ENCODE results near the gene AGBL3.
"Not testable (repeated sequence)": the region's sequence is repeated elsewhere in the genome, so short reads cannot be mapped to it uniquely, and the experiment has no call there.

The AGBL3 gene

DNA sequence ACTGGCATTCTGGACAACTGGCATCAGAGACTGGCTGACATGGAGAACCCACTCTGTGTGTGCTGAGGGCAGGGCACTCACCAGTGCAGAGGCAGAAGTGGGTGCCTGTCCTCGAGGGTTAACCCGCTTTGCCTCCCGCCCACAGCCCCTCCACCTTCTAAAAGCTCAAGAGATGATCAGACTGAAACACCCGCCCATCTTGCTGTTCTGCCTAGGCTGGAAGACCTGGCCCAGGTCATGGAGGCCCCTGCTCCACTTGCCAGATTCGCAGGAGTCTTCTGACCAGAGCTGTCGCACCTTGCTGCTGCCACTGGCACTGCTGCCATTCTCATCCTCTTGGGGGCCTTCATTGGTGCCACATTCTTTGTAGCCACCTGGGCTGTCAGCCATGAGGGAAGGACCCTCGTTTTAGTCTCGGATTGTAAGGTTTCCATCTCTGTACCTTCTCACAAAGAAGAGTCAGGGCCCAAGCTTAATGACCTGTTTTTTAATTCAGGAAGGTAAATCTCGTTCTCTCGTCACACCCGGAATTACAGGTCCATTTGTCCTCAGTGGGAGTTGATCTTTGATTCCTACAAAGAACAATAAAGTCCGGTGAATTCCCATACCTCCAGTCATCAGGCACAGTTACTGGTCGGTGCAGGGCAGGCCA is 182.3 kb downstream of the AGBL3 start:
- no peak for DNase-seq (ENCODE audit: low spot score)

DNA sequence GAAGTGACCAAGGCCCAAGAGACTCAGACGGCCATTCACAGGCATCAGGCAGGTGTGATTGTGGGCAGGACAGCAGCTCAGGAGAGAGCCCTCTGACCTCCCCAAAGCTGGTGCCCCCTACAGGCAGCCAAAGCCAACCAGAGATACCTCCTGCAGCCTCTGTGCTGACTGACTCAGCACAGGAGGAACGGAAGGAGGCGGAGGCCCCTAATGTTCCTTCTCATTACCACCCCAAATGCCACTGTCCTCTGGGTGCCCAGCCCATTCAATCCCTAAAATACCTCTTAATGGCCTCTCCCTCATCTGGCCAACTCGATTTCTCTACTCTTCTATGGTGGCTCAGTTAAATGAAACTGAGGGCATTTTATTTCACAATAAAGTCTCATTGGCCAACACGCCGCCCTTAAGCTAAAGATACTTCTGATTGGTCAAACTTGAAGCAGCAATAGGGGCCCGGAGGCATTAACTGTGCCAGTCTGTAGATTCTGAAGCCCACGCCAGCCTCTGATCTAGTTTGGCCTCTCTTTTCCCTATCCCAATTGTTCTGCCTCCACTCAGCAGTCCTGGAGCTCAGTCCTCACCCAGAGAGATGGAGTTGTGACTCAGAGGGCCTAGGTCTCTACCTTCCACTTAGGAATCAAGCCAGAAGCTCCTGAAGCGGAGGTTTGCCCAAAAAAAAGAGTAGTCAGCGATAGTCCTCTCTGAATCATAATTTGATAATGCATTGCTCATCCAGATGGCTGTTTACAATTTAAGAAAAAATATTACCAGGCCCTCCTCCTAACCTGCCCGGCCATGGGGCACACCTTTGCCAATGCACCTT is 183.0 kb downstream of the AGBL3 start:
- no peak for DNase-seq (ENCODE audit: low spot score)

DNA sequence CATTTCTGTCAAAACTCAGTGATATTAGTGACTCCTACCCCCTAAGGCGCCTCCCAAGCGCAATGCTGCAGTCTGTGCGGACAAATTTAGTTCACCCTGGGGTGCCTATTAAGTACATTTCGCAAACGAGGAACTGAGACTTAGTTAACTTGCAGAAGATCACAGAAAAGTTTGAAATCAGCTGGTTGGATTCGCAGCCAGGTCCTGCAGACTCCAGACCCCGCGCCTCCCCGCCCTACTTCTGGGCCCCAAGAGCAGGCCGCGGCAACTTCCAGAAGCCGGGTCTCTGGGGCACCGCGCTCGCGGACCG is 183.6 kb downstream of the AGBL3 start:
- DNase-seq (ENCODE audit: low spot score), result no peak

DNA sequence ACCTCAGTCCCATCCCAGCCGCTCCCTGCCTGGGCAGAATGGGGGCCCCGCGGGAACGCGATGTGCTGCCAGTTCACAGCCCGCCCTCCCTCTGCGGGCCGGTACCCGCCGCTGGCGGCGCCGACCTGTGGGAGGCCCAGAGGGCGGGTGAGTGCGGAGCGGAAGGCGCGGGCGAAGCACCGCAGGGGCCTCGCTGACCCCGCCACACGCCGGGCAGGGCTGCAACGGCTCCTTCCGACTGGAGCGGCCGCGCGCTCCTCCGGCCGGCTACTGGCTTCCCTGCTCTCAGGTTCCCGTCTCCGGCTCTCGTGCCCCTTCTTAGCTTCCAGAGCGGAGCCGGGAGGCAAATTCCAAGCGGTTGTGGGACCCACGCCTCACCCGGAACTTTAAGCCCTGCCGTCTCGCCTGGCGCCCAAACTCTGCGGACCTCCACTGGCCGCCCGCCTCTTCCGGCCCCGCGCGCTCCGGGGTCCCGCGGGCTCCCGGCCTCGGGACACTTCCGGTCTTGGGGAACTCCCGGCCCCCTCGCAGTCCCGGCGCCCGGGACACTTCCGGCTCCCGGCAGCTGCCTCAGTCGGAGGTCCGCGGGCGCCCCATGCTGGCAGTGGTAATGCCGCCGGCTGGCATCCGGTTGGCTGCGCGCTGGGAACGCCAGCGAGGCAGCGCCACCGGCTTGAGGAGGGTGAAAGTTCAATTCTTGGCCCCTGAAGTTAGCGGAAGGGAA is 184.1 kb downstream of the AGBL3 start, which contains the start of gene CYREN:
Gene CYREN, minus strand, starts transcription at position 434 of the 724 bp plus-strand sequence. CDS start 1,785 bp downstream, outside the sequence.
- peak; percentile 95 for DNase-seq (ENCODE audit: low spot score)

DNA sequence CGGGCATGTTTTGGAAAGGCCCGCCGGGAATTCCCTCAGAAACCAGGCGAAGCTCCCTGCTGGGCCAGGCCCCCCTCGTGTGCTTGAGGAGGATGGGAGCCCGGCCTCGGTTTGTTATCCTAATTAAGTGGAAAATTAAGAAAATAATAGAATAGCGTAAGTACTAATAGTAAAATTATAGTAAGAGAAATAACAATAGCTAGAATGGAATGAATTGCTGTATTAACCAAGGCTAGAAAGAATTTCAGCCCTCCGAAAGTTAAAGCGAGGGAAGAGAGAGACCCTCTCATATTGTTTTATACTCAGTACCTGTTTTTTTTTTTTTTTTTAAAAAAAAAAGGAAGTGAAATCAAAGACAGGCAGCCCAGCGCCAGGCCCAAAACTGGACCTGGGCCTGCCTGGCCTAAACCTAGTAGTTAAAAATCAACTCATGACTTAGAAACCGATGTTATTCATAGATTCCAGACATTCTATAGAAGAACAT is 184.7 kb downstream of the AGBL3 start:
- not testable (repeated sequence) for DNase-seq (ENCODE audit: low spot score)

DNA sequence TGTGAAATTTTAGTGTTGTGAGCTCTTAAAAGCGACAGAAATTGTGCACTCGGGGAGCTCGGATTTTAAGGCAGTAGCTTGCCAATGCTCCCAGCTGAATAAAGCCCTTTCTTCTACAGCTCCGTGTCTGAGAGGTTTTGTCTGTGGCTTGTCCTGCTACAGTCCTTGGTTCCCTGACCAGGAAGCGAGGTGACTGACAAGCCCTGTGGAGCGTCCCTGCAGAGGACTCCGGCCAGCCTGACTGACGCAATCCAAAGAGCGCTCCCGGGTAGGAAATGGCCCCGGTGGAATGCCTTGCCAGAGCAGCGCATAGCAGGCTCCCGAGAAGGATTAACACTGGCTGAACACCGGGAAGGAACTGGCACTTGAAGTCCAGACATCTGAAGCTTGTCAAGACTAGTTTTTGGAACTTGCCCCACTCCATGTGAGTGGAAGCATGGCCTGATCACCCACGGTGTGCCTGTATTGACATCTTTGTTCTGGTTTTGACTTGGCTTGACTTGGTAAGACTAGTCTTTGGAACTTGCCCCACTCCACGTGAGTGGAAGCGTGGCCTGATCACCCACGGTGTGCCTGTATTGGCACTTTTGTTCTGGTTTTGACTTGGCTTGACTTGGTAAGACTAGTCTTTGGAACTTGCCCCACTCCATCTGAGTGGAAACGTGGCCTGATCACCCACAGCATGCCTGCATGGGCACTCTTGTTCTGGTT is 185.4 kb downstream of the AGBL3 start:
- peak; percentile 78 for DNase-seq (ENCODE audit: low spot score)

DNA sequence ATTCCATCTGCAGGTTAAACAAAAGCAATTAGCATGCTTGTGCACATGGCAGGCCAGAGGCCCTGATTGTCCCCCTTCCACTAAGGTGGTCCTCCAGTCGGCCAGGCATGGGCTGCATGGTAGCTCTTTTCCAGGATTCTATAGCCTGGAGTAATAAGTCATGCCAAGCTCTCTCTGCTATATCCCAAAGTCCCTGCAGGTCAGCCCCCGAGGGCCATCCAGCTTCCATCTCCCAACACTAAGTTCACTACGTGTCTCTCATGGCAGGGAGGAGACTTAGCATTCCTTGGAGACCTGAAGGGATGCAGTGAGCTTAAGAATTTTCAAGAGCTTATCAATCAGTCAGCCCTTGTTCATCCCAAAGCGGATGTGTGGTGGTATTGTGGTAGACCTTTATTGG is 187.6 kb downstream of the AGBL3 start:
- not testable (repeated sequence) for DNase-seq (ENCODE audit: low spot score)

DNA sequence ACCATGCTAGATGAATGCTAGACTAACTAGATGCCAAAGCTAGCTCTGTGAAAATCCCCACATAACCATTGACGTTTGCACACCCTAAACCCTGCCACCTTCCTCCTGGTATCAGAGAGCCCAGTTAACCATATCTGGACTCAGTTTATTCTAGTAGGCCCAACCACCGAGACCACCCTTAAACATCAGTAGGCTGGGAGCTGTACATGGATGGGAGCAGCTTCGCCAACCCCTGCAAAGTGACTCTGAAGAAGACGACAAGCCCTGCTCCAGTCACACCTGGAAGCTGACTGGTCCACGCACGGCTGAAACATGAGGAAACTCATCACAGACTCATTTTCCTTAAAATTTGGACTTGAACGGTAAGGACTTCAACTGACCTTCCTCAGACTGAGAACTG is 188.6 kb downstream of the AGBL3 start:
- DNase-seq (ENCODE audit: low spot score), result no peak

DNA sequence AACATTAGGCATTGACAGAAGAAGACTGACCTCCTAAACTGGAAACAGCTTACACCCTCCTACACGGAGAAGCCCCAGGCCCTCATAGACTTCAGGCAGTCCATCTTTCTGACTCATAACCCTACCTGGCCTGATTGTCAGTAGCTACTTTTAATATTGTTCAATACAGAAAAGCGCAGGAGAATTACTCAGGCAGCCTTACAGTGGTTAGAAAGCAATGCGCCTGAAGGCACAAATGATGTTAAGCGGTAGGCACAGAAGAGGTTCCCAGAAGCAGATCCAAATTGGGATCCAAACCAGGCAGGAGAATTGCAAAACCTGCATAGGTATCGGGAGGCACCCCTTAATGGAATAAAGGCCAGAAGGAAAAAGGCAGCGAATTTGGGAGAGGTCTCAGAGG is 189.6 kb downstream of the AGBL3 start:
- DNase-seq (ENCODE audit: low spot score), result no peak

DNA sequence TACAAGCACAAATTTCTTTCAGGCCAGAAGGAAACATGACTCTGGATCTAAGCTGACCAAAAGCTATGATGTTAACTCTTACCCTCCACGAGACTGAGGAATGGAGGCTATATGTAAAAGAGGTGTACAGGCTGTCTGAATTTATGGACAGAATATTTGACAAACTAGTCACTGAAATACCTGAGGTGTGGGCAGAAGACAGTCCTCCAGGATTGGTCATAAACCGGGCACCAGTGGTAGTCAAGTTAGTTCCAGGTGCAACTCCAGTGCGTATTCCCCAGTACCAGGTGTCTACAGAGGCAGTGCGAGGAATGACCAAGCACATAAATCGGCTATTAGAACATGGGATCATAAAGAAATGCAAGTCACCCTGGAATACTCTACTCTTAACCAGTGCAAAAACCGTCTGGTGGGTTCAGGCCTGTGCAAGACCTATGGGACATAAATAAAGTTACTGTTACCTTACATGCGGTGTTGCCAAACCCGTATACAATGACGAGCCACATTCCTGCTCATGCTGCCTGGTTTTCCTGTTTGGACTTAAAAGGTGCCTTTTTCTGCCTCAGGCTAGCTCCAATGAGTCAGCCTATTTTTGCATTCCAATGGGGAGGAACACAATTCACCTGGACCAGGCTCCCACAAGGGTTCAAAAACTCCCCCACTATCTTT is 190.9 kb downstream of the AGBL3 start:
- DNase-seq (ENCODE audit: low spot score), result no peak

DNA sequence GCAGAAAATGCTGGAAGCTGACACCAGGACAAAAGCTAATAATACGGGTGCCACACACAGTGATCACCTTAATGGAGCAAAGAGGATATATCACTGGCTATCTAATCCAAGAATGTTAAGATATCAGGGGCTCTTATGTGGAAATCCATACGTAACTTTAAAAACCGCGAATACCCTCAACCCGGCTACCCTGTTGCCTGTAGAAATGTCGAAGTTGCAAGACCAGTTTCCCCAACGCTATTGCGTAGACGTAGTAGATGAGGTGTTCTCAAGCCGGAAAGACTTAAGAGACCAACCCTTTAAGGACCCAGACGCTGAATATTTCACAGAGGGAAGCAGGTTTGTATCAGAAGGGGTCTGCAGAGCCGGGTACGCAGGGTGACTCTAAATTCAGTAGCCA is 192.1 kb downstream of the AGBL3 start:
- no peak for DNase-seq (ENCODE audit: low spot score)

DNA sequence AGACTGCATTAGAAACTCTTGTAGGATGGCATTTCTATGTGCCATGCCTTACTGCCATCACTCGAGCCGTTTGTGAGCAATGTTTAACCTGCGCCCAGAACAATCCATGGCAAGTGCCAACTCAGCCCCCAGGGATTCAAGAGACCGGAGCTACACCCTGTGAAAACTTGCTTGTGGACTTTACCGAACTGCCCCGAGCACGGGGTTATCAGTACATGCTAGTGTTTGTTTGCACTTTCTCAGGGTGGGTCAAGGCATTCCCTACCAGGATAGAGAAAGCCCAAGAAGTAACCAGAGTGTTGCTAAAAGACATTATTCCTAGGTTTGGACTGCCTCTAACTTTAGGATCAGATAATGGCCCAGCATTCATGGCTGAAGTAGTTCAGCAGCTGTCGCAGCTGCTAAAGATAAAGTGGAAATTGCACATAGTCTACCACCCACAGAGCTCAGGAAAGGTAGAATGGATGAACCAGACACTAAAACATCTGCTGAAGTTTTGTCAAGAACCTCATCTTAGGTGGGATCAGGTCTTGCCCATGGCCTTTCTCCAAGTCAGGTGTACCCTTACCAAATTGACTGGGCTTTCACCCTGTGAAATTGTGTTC is 193.1 kb downstream of the AGBL3 start:
- DNase-seq (ENCODE audit: low spot score), result no peak

DNA sequence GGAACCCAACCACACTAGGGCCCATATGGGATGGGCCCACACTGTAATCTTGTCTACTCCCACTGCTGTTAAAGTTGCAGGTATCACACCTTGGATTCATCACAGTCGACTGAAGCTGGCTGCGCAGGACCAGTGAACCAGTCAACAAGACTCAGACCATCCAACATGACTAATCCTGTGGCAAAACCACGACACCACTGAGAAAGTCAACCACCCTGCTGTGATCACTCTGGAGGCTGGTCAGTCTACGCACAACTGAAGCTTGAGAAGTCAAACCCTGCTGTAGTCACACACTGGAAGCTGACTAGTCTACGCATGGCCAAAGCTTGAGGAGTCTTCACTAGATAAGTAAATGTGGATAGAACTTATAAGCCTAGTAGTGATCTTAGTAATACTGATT is 193.8 kb downstream of the AGBL3 start:
- no peak for DNase-seq (ENCODE audit: low spot score)

DNA sequence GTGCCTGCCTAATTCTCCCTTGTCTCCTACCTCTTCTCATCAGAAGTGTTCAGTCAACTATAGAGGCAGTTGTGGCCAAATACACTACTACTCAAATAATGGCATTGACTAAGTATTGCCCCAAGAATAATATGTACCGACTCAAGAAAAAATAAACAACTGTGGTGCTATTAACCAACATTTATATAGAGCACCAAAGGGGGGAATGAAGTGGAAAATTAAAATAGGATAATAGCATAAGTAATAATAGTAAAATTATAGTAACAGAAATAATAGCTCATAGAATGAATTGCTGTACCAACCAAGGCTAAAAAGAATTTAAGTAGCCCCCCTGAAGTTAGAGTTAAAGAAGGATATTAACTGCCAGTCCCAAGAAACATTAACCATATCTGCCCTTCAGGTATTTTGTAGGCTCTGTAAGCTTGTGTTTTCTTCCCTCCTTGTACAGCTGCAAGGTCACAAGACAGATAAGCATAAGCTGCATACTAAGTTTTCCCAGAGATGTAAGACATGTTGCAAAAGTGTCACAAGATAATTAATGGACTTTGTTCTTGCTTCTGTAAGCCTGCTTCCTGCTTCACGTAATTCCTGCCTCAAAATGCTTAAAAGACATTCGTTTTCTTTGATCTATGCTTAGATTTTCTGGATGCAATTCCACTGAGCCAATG is 195.1 kb downstream of the AGBL3 start:
- DNase-seq (ENCODE audit: low spot score), result no peak

DNA sequence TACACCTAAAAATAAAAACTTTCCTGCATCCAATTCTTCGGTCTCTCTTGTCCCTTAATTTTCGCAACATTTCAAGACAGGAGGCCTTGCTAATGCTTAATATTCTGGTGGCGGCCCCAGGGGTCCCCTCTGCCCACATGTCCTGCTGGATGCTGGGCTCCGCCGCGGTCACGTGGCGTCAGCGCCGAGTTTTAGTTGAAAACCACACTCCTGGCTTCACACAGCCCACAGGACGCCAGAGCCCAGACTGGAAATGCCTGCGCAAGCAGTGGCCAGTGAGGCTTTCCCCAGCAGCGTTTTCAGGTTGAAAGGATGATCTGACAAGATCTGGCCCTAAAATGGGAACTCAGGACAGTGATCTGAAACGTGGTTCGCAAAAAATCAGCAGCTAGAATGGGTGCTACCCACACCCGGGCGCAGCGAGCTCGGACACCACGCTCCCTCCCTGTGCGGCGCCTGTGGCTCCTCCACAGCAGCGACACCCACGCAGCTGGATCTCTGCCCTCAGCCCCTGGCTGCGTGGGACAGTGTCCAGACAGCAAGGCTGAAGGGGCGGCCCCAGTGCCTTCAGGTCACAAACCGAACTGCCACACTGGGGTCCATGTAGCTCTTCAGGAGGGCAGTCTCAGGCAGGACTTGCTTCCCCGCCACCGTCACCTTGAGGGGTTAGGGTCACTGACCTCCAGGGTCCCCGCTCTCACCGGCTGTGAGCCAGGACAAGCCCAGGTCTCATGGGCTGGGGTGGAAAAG is 195.8 kb downstream of the AGBL3 start:
- no peak for DNase-seq (ENCODE audit: low spot score)

DNA sequence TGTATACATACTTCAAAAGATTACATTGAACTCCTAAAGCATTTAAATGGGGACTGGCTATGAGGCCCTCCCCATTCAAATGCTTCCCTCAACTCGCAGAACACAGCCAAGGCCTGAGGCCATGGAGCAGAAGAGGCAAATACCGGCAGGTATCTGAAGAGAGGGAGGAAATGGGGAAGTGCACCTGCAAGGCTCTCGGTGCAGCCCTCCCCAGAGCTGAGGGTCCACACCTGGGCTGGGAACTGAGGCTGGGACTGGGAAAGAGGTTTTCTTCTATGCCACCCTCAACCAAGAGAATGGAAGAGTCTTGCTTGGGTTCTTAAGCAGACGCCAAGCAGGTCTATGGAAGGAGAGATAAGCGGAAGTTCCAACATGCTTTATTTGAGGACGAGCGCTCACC is 197.2 kb downstream of the AGBL3 start:
- no peak for DNase-seq (ENCODE audit: low spot score)

DNA sequence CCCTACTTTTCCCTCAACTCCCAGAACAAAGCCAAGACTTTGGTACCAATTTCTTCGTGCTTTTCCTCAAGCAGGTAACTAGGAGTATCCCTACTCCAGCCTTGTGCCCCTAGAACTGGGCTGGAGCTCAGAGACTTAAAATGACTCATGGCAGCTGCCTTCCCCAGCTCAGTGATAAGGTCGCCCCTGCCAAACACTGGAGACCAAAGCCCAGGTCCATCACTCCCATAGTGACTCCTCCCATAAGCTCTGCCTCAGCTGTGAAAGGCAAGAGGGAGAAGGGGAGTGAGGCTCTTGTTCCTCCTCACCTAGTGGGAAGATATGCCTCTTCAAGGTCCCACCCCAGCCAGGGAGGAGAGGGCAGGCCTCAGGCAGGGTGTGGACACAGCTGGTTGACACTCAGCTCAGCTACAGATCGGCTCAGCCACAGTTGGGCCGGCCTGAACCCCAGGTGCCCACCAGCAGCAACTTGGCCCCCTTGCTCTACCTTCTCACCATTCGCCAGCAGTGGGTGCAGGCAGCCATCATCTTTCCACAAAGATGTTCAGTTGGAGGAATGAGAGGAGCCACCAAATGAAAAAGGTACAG is 198.0 kb downstream of the AGBL3 start:
- no peak for DNase-seq (ENCODE audit: low spot score)

Data from globus pallidus (tissue), 1 donor.